CD14-positive monocyte (primary cell): ENCODE measurements around the gene AHCYL1. TPM values are rescaled to one million over a fixed set of nuclear protein-coding genes. Genes with fewer than 3 reads are reported as not detected.

Source experiments
- DNase-seq, 3 donors: peaks; one replicate each; pipeline ENCODE4 v3.0.0-alpha.2; 2011 to 2022
- H2AFZ ChIP-seq: 2 replicates; pipeline ENCODE4 v1.6.0; 2012; ENCODE audit warnings: mild to moderate bottlenecking, low read depth, low read length, inconsistent platforms; ENCODE audit not compliant: insufficient read depth, poor library complexity, severe bottlenecking
- H3K27ac ChIP-seq, 2 donors: 1 replicate in 1 of 2; 2 replicates in 1 of 2; pipeline ENCODE4 v1.5.1; 2012 to 2013; ENCODE audit warnings: low read length in 2 of 2, control low read depth in 1 of 2, inconsistent platforms in 1 of 2, low read depth in 1 of 2, mild to moderate bottlenecking in 1 of 2
- H3K27me3 ChIP-seq, 2 donors: one replicate each; pipeline versions ENCODE4 v1.6.0 to v1.6.1; 2011 to 2013; ENCODE audit warnings: low read length in 2 of 2; ENCODE audit not compliant: control insufficient read depth in 2 of 2, insufficient read depth in 2 of 2
- H3K36me3 ChIP-seq, 2 donors: replicated peaks in 1 of 2; 1 replicate in 1 of 2; 2 replicates in 1 of 2; pipeline versions ENCODE4 v1.5.1 to v1.6.1; 2012 to 2013; ENCODE audit warnings: low read length in 2 of 2, control low read depth in 1 of 2, inconsistent platforms in 1 of 2, mild to moderate bottlenecking in 1 of 2; ENCODE audit not compliant: insufficient read depth in 2 of 2, control insufficient read depth in 1 of 2
- H3K4me1 ChIP-seq, 2 donors: 1 replicate in 1 of 2; 2 replicates in 1 of 2; pipeline versions ENCODE4 v1.5.1 to v1.6.1; 2012 to 2013; ENCODE audit warnings: low read length in 2 of 2, control low read depth in 1 of 2, inconsistent platforms in 1 of 2, mild to moderate bottlenecking in 1 of 2, moderate library complexity in 1 of 2; ENCODE audit not compliant: insufficient read depth in 2 of 2, control insufficient read depth in 1 of 2
- H3K4me2 ChIP-seq: replicated peaks from 2 replicates; pipeline ENCODE3; 2012; ENCODE audit warnings: low read length, moderate library complexity, mild to moderate bottlenecking; ENCODE audit not compliant: poor library complexity, severe bottlenecking; ENCODE audit errors: extremely low read depth
- H3K4me3 ChIP-seq, 3 experiments: fragments of 200-600 bp in 1 of 3; sonication (generic) in 1 of 3; replicated peaks in 1 of 3; 1 replicate in 2 of 3; 2 replicates in 1 of 3; pipeline ENCODE4 v1.5.1; 2011 to 2013; ENCODE audit warnings: low read length in 3 of 3, mild to moderate bottlenecking in 3 of 3, control low read depth in 2 of 3, low read depth in 2 of 3, inconsistent platforms in 1 of 3, moderate library complexity in 1 of 3
- H3K79me2 ChIP-seq: 2 replicates; pipeline ENCODE4 v1.6.0; 2012; ENCODE audit warnings: mild to moderate bottlenecking, control low read depth, inconsistent platforms, low read length, moderate library complexity; ENCODE audit not compliant: insufficient read depth
- H3K9ac ChIP-seq: 2 replicates; pipeline ENCODE4 v1.6.0; 2017; ENCODE audit warnings: low read length, mild to moderate bottlenecking; ENCODE audit not compliant: insufficient read depth, poor library complexity, severe bottlenecking
- H3K9me3 ChIP-seq, 2 donors: replicated peaks in 1 of 2; 1 replicate in 1 of 2; 2 replicates in 1 of 2; pipeline versions ENCODE4 v1.5.1 to v1.6.1; 2012 to 2013; ENCODE audit warnings: low read length in 2 of 2, control low read depth in 1 of 2; ENCODE audit not compliant: control insufficient read depth in 1 of 2, insufficient read depth in 1 of 2
- H4K20me1 ChIP-seq: 2 replicates; pipeline ENCODE4 v1.6.0; 2012; ENCODE audit warnings: mild to moderate bottlenecking, low read length, control low read depth, moderate library complexity; ENCODE audit not compliant: insufficient read depth
- H3K27ac Mint-ChIP-seq, 7 donors: one replicate each; pipeline ENCODE4 v1.8.0; 2020; ENCODE audit warnings: mild to moderate bottlenecking in 7 of 7, mixed read lengths in 7 of 7, moderate library complexity in 6 of 7, inconsistent platforms in 2 of 7
- H3K27me3 Mint-ChIP-seq, 3 donors: one replicate each; pipeline ENCODE4 v1.8.0; 2021 to 2022; ENCODE audit warnings: low read depth in 3 of 3, mild to moderate bottlenecking in 3 of 3, mixed read lengths in 3 of 3, moderate library complexity in 3 of 3, inconsistent platforms in 1 of 3
- H3K36me3 Mint-ChIP-seq, 2 donors: one replicate each; pipeline ENCODE4 v1.8.0; 2020; ENCODE audit warnings: mixed read lengths in 2 of 2, inconsistent platforms in 1 of 2, mild to moderate bottlenecking in 1 of 2
- H3K4me1 Mint-ChIP-seq: one replicate; pipeline ENCODE4 v1.8.0; 2020; ENCODE audit warnings: mild to moderate bottlenecking, mixed read lengths
- H3K4me3 Mint-ChIP-seq, 2 donors: one replicate each; pipeline ENCODE4 v1.8.0; 2020; ENCODE audit warnings: mild to moderate bottlenecking in 2 of 2, mixed read lengths in 2 of 2, moderate library complexity in 1 of 2
- H3K9me3 Mint-ChIP-seq, 7 donors: one replicate each; pipeline ENCODE4 v1.8.0; 2020 to 2022; ENCODE audit warnings: mixed read lengths in 7 of 7, mild to moderate bottlenecking in 6 of 7, moderate library complexity in 6 of 7, inconsistent platforms in 2 of 7
- WGBS: methylation state at CpG from one replicate; pipeline ENCODE4 v1.1.5; 2013; ENCODE audit warnings: missing lambda C conversion rate; ENCODE audit not compliant: insufficient coverage; 5-methylcytosine and 5-hydroxymethylcytosine counted together
- intact Hi-C, 2 donors: fragments of 100-400 bp; cut with micrococcal nuclease; formaldehyde crosslinking; loops; one replicate each; pipeline versions ENCODE4 v1.15.0 to v1.15.1; 2023
- polyA plus RNA-seq, 3 donors: library from polyadenylated mRNA; depleted of rRNA in 1 of 3; unstranded in 2 of 3; stranded (reverse) in 1 of 3; fragments of 300-500 nt in 2 of 3; fragments of >200 nt in 1 of 3; fragmentation: Illumina TruSeq in 2 of 3; gene quantifications; 1 replicate in 2 of 3; 2 replicates in 1 of 3; pipeline ENCODE4 v1.2.3, GENCODE V29; 2012 to 2021
- TF ChIP-seq, protein P1 (sequence below): fragments of 200-600 bp; IDR thresholded peaks from one replicate; pipeline ENCODE4 v1.8.0; 2022; ENCODE audit warnings: antibody characterized with exemption, mild to moderate bottlenecking

Gene AHCYL1
- polyA plus RNA-seq, 3 donors: 39.1 to 63.9 (median 48.8) TPM

DNA sequence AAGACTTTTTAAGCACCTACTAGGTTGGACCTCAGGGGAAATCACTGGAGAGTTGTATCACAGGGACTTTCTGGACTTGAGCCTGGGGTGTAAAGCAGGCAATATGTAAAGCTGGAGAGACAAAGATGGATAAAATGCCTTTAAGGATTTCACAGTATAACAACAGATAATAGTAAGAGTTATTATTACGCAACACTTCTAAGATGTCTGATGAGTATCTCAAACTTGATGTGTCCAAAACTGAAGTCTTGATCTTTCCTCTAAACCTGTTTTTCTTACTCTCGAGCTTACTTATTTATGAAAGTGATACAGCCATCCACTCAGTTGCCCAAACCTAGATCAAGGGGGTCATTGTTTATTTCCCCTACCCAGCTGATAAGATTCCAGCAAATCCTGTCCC is 47.8 kb downstream of the AHCYL1 start:
- Mint-ChIP-seq H3K27me3 (peaks cover 0 to 1% (median 0%) of the 10 kb centered on the region in 3 donors), H3K9me3 (no peaks in the 10 kb centered on the region), H3K27ac (peak overlapping the region in 1 of 7 donors; percentile 14), H3K4me1 (peaks cover 36% of the 10 kb centered on the region), H3K4me3 (no peak overlapping the region), H3K36me3 (peaks cover 0 to 3% of the 10 kb centered on the region in 2 donors)
- Histone ChIP-seq H3K4me3 (no peak overlapping the region), H3K27ac (no peak overlapping the region), H2AFZ (no peak overlapping the region), H3K9me3 (no peaks in the 10 kb centered on the region), H3K27me3 (no peaks in the 10 kb centered on the region), H4K20me1 (no peaks in the 10 kb centered on the region), H3K9ac (no peak overlapping the region), H3K36me3 (peaks cover 0 to 2% of the 10 kb centered on the region in 2 donors), H3K4me1 (peaks cover 16 to 33% of the 10 kb centered on the region in 2 donors), H3K79me2 (peaks cover 29% of the 10 kb centered on the region), H3K4me2 (no peak overlapping the region)
- TF ChIP-seq, protein P1, sequence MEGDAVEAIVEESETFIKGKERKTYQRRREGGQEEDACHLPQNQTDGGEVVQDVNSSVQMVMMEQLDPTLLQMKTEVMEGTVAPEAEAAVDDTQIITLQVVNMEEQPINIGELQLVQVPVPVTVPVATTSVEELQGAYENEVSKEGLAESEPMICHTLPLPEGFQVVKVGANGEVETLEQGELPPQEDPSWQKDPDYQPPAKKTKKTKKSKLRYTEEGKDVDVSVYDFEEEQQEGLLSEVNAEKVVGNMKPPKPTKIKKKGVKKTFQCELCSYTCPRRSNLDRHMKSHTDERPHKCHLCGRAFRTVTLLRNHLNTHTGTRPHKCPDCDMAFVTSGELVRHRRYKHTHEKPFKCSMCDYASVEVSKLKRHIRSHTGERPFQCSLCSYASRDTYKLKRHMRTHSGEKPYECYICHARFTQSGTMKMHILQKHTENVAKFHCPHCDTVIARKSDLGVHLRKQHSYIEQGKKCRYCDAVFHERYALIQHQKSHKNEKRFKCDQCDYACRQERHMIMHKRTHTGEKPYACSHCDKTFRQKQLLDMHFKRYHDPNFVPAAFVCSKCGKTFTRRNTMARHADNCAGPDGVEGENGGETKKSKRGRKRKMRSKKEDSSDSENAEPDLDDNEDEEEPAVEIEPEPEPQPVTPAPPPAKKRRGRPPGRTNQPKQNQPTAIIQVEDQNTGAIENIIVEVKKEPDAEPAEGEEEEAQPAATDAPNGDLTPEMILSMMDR: no peak
- no CpG with 5 or more reads among the region's 2 CpGs for WGBS
- intact Hi-C loops: loop anchor here in 1 of 2 donors (10.0 kb wide), 2 partner anchors 372 to 608 kb away; partner anchors contain the start of genes LAMTOR5 and PSMA5
- no peak for DNase-seq

DNA sequence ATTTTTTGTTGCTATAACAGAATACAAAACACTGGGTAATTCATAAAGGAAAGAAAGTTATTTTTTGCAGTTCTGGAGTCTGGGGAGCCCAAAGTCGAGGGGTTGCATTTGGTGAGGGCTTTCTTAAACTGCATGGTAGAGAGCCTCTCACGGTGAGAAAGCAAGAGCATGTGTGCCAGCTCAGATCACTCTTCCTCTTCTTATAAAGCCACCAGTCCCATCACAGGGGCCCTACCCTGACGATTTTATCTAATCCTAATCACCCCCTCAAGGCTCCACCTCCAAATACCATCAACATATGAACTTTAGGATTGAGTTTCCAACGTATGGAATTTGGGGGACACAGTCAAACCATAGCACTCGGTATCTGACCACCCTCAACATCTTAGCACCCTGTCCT is 48.9 kb downstream of the AHCYL1 start:
- Histone ChIP-seq H3K9ac (peak overlapping the region; percentile 98), H3K4me2 (peak overlapping the region; percentile 88), H3K27ac (peak overlapping the region in 1 of 2 donors; percentile 88), H3K9me3 (no peaks in the 10 kb centered on the region), H3K79me2 (peaks cover 33% of the 10 kb centered on the region), H4K20me1 (no peaks in the 10 kb centered on the region), H3K27me3 (no peaks in the 10 kb centered on the region), H2AFZ (peak overlapping the region; percentile 96), H3K36me3 (peaks cover 5 to 12% of the 10 kb centered on the region in 2 donors), H3K4me3 (peak overlapping the region in 2 of 3 experiments; percentile 63 to 94), H3K4me1 (peaks cover 16 to 33% of the 10 kb centered on the region in 2 donors)
- WGBS: 50% methylated on average over 1 of the region's 5 CpGs
- DNase-seq: no peak
- TF ChIP-seq, protein P1: no peak
- H3K36me3 Mint-ChIP-seq: peaks cover 5 to 11% of the 10 kb centered on the region in 2 donors
- H3K9me3 Mint-ChIP-seq: no peaks in the 10 kb centered on the region
- intact Hi-C loops: loop anchor here in 1 of 2 donors (10.0 kb wide), 2 partner anchors 371 to 609 kb away; partner anchors contain the start of genes LAMTOR5 and PSMA5
- peaks cover 36% of the 10 kb centered on the region for H3K4me1 Mint-ChIP-seq
- H3K27ac Mint-ChIP-seq: peak overlapping the region; percentile 83 to 95 (median 90)
- peak overlapping the region; percentile 10 to 89 for H3K4me3 Mint-ChIP-seq
- H3K27me3 Mint-ChIP-seq: peaks cover 0 to 1% (median 0%) of the 10 kb centered on the region in 3 donors
